SHP77 (cell line): ENCODE measurements around the gene CSF2.

Source experiments
- DNase-seq, 2 experiments: peaks; one replicate each; lab custom pipeline; 2025; lab: John Stamatoyannopoulos, UW

The CSF2 gene

GRCh38 chr5:132067941-132068808, 5.4 kb upstream of the CSF2 start:
- DNase-seq, result no peak

GRCh38 chr5:132069561-132069960, 4.0 kb upstream of the CSF2 start:
- DNase-seq, result no peak

GRCh38 chr5:132069994-132070393, 3.6 kb upstream of the CSF2 start:
- DNase-seq, result no peak

- no peak for DNase-seq
Observed at GRCh38 chr5:132070460-132071337, 2.9 kb upstream of the CSF2 start.

GRCh38 chr5:132071338-132071707, 2.3 kb upstream of the CSF2 start:
- DNase-seq, result no peak

GRCh38 chr5:132072070-132072469, 1.5 kb upstream of the CSF2 start:
- DNase-seq, result no peak

GRCh38 chr5:132072528-132072927, 1.1 kb upstream of the CSF2 start:
- no peak for DNase-seq

- DNase-seq, result no peak
Observed at GRCh38 chr5:132074091-132074771, 642 bp downstream of the CSF2 start.

- no peak for DNase-seq
Observed at GRCh38 chr5:132074772-132075718, 1.5 kb downstream of the CSF2 start.

- no peak for DNase-seq
Observed at GRCh38 chr5:132075719-132076077, 2.1 kb downstream of the CSF2 start.

GRCh38 chr5:132076202-132076830, 2.7 kb downstream of the CSF2 start:
- DNase-seq, result no peak

- DNase-seq, result no peak
Observed at GRCh38 chr5:132076983-132077382, 3.4 kb downstream of the CSF2 start.

GRCh38 chr5:132079081-132079480, 5.5 kb downstream of the CSF2 start:
- DNase-seq, result no peak

GRCh38 chr5:132079619-132080018, 6.0 kb downstream of the CSF2 start:
- no peak for DNase-seq

- no peak for DNase-seq
Observed at GRCh38 chr5:132080595-132080994, 7.0 kb downstream of the CSF2 start.

GRCh38 chr5:132081458-132081857, 7.9 kb downstream of the CSF2 start:
- no peak for DNase-seq

GRCh38 chr5:132082329-132083023, 8.9 kb downstream of the CSF2 start:
- DNase-seq, result no peak

- DNase-seq, result no peak
Observed at GRCh38 chr5:132083071-132083678, 9.6 kb downstream of the CSF2 start.

- no peak for DNase-seq
Observed at GRCh38 chr5:132085686-132086085, 12.1 kb downstream of the CSF2 start.

GRCh38 chr5:132086277-132086794, 12.7 kb downstream of the CSF2 start:
- no peak for DNase-seq
